H9 (cell line): ENCODE measurements around the gene CARS1. TPM values are rescaled to one million over a fixed set of nuclear protein-coding genes. Genes with fewer than 3 reads are reported as not detected.

Experiments used
- DNase-seq: peaks from one replicate; pipeline ENCODE4 v3.0.0-alpha.2; 2017
- H2AFZ ChIP-seq: one replicate; pipeline ENCODE4 v1.6.1; 2013; ENCODE audit warnings: mild to moderate bottlenecking, low read length, control low read depth, moderate library complexity
- H2AK5ac ChIP-seq: 2 replicates; pipeline ENCODE4 v1.6.1; 2013; ENCODE audit warnings: low read length, control low read depth, mixed read lengths; ENCODE audit not compliant: insufficient read length
- H2BK120ac ChIP-seq: one replicate; pipeline ENCODE4 v1.6.1; 2013; ENCODE audit warnings: low read depth, mild to moderate bottlenecking, low read length, control low read depth, inconsistent platforms; ENCODE audit not compliant: poor library complexity, severe bottlenecking
- H2BK12ac ChIP-seq: 2 replicates; pipeline ENCODE4 v1.6.1; 2013; ENCODE audit warnings: low read length, control low read depth, mixed read lengths, low read depth; ENCODE audit not compliant: insufficient read length
- H2BK15ac ChIP-seq: 2 replicates; pipeline ENCODE4 v1.6.1; 2013; ENCODE audit warnings: low read depth, low read length, control low read depth
- H2BK20ac ChIP-seq: one replicate; pipeline ENCODE4 v1.6.1; 2013; ENCODE audit warnings: low read depth, mild to moderate bottlenecking, low read length, control low read depth, inconsistent platforms; ENCODE audit not compliant: poor library complexity, severe bottlenecking
- H2BK5ac ChIP-seq: 2 replicates; pipeline ENCODE4 v1.6.1; 2013; ENCODE audit warnings: low read length, control low read depth, mixed read lengths; ENCODE audit not compliant: insufficient read length
- H3K14ac ChIP-seq: 2 replicates; pipeline ENCODE4 v1.6.1; 2013; ENCODE audit warnings: low read length, control low read depth; ENCODE audit not compliant: insufficient read depth
- H3K18ac ChIP-seq: 2 replicates; pipeline ENCODE4 v1.6.1; 2013; ENCODE audit warnings: low read depth, mild to moderate bottlenecking, mixed read lengths, low read length, control low read depth; ENCODE audit not compliant: insufficient read length
- H3K23ac ChIP-seq: 2 replicates; pipeline ENCODE4 v1.6.1; 2013; ENCODE audit warnings: low read length, control low read depth, mixed read lengths, low read depth; ENCODE audit not compliant: insufficient read length
- H3K23me2 ChIP-seq: 2 replicates; pipeline ENCODE4 v1.6.1; 2013; ENCODE audit warnings: low read depth, mild to moderate bottlenecking, mixed read lengths, low read length, control low read depth; ENCODE audit not compliant: insufficient read length, poor library complexity, severe bottlenecking
- H3K27ac ChIP-seq: 2 replicates; pipeline ENCODE4 v1.5.1; 2013; ENCODE audit warnings: low read length, control low read depth, mixed read lengths, low read depth; ENCODE audit not compliant: insufficient read length
- H3K27me3 ChIP-seq: 2 replicates; pipeline ENCODE4 v1.6.1; 2013; ENCODE audit warnings: low read length, control low read depth, inconsistent platforms; ENCODE audit not compliant: insufficient read depth
- H3K4ac ChIP-seq: 2 replicates; pipeline ENCODE4 v1.6.1; 2013; ENCODE audit warnings: low read depth, mild to moderate bottlenecking, control low read depth, inconsistent platforms, low read length, moderate library complexity
- H3K4me1 ChIP-seq: 2 replicates; pipeline ENCODE4 v1.6.1; 2013; ENCODE audit warnings: low read length, control low read depth, inconsistent platforms; ENCODE audit not compliant: insufficient read depth
- H3K4me2 ChIP-seq: 2 replicates; pipeline ENCODE4 v1.6.1; 2013; ENCODE audit warnings: low read length, control low read depth, mixed read lengths; ENCODE audit not compliant: insufficient read length, insufficient read depth
- H3K56ac ChIP-seq: 2 replicates; pipeline ENCODE4 v1.6.1; 2013; ENCODE audit warnings: low read depth, mild to moderate bottlenecking, mixed read lengths, low read length, control low read depth; ENCODE audit not compliant: insufficient read length
- H3K79me1 ChIP-seq: 2 replicates; pipeline ENCODE4 v1.6.1; 2013; ENCODE audit warnings: low read depth, mild to moderate bottlenecking, moderate library complexity, low read length, control low read depth, inconsistent platforms; ENCODE audit not compliant: insufficient read depth, poor library complexity, severe bottlenecking
- H3K79me2 ChIP-seq: 2 replicates; pipeline ENCODE4 v1.6.1; 2013; ENCODE audit warnings: low read length, control low read depth, inconsistent platforms; ENCODE audit not compliant: insufficient read depth
- H3K9ac ChIP-seq: 2 replicates; pipeline ENCODE4 v1.6.1; 2013; ENCODE audit warnings: low read length, control low read depth, mixed read lengths; ENCODE audit not compliant: insufficient read length; ENCODE audit errors: extremely low read depth
- H3K9me3 ChIP-seq: one replicate; pipeline ENCODE4 v1.6.1; 2013; ENCODE audit warnings: low read depth, low read length, inconsistent platforms; ENCODE audit not compliant: control insufficient read depth
- H3T11ph ChIP-seq: one replicate; pipeline ENCODE4 v1.6.1; 2013; ENCODE audit warnings: mild to moderate bottlenecking, low read length, control low read depth, inconsistent platforms
- H4K20me1 ChIP-seq: one replicate; pipeline ENCODE4 v1.6.1; 2013; ENCODE audit not compliant: control insufficient read depth, insufficient read length, insufficient read depth
- H4K5ac ChIP-seq: 2 replicates; pipeline ENCODE4 v1.6.1; 2013; ENCODE audit warnings: low read depth, mild to moderate bottlenecking, mixed read lengths, low read length, control low read depth; ENCODE audit not compliant: insufficient read length
- H4K8ac ChIP-seq: replicated peaks from 2 replicates; pipeline ENCODE4 v1.6.1; 2013; ENCODE audit warnings: low read length, control low read depth, mixed read lengths, low read depth; ENCODE audit not compliant: insufficient read length
- H4K91ac ChIP-seq: 2 replicates; pipeline ENCODE4 v1.6.1; 2013; ENCODE audit warnings: low read depth, mild to moderate bottlenecking, moderate library complexity, mixed read lengths, low read length, control low read depth; ENCODE audit not compliant: insufficient read length
- H3K27ac Mint-ChIP-seq, 3 experiments: 2 replicates in 2 of 3; 3 replicates in 1 of 3; pipeline ENCODE4 v1.8.0; 2020 to 2021; ENCODE audit warnings: mixed read lengths in 3 of 3, mild to moderate bottlenecking in 1 of 3, moderate library complexity in 1 of 3
- H3K27me3 Mint-ChIP-seq: 2 replicates; pipeline ENCODE4 v1.8.0; 2021; ENCODE audit warnings: low read depth, mild to moderate bottlenecking, moderate library complexity, mixed read lengths
- H3K36me3 Mint-ChIP-seq, 3 experiments: 2 replicates in 2 of 3; 3 replicates in 1 of 3; pipeline ENCODE4 v1.8.0; 2020 to 2021; ENCODE audit warnings: low read depth in 3 of 3, mixed read lengths in 3 of 3; ENCODE audit not compliant: insufficient read depth in 1 of 3
- H3K4me1 Mint-ChIP-seq, 2 experiments: 2 replicates each; pipeline ENCODE4 v1.8.0; 2020; ENCODE audit warnings: mixed read lengths in 2 of 2
- H3K4me3 Mint-ChIP-seq, 2 experiments: 2 replicates in 1 of 2; 3 replicates in 1 of 2; pipeline ENCODE4 v1.8.0; 2020 to 2021; ENCODE audit warnings: mild to moderate bottlenecking in 2 of 2, mixed read lengths in 2 of 2, moderate library complexity in 1 of 2
- H3K9me3 Mint-ChIP-seq, 2 experiments: 2 replicates in 1 of 2; 3 replicates in 1 of 2; pipeline ENCODE4 v1.8.0; 2020; ENCODE audit warnings: mild to moderate bottlenecking in 2 of 2, mixed read lengths in 2 of 2, moderate library complexity in 1 of 2
- CTCF ChIP-seq: fragments of 200-600 bp; sonication (generic); conservative IDR thresholded peaks from 3 replicates; pipeline ENCODE4 v1.8.0; 2021; ENCODE audit warnings: antibody characterized with exemption, mild to moderate bottlenecking
- WGBS: extraction: QIAGEN DNeasy Blood & Tissue Kit; methylation state at CpG from one replicate; pipeline ENCODE4 v1.1.7; 2013; ENCODE audit warnings: missing lambda C conversion rate, low lambda C conversion rate, mixed read lengths; ENCODE audit not compliant: insufficient read length; ENCODE audit errors: extremely low coverage; 5-methylcytosine and 5-hydroxymethylcytosine counted together
- total RNA-seq: library from RNA; stranded (reverse); gene quantifications from 2 replicates; pipeline ENCODE4 v1.2.1, GENCODE V29; 2021

Gene CARS1
- total RNA-seq, 1 experiment from 2014 or later: 92.3 TPM

- no CpG with 5 or more reads among the region's 6 CpGs for WGBS
Observed at GRCh38 chr11:3081386-3081751, 24.1 kb upstream of the CARS1 start.

More at GRCh38 chr11:3081386-3081751, 24.1 kb upstream of the CARS1 start:
- H3K27me3 Mint-ChIP-seq: peaks cover 12% of the 10 kb centered on the region
- H3K4ac ChIP-seq: no peak overlapping the region
- no peak overlapping the region for H3K9ac ChIP-seq
- no peak overlapping the region for H2BK20ac ChIP-seq
- no peaks in the 10 kb centered on the region for H3K9me3 ChIP-seq
- no peak overlapping the region for H4K91ac ChIP-seq
- no peak for DNase-seq
- no peak overlapping the region for H4K5ac ChIP-seq
- H3K79me1 ChIP-seq: no peaks in the 10 kb centered on the region
- no peak overlapping the region for H3K14ac ChIP-seq
- no peak overlapping the region for H3K18ac ChIP-seq
- H3K27ac Mint-ChIP-seq: no peak overlapping the region
- H2AK5ac ChIP-seq: no peak overlapping the region
- H2BK120ac ChIP-seq: no peak overlapping the region
- no peak overlapping the region for H2BK12ac ChIP-seq
- H3K36me3 Mint-ChIP-seq: no peaks in the 10 kb centered on the region
- H3K27ac ChIP-seq: no peak overlapping the region
- TF ChIP-seq CTCF: no peak
- no peak overlapping the region for H2AFZ ChIP-seq
- H2BK15ac ChIP-seq: no peak overlapping the region
- no peak overlapping the region for H3K23ac ChIP-seq
- no peak overlapping the region for H2BK5ac ChIP-seq
- H3K23me2 ChIP-seq: no peaks in the 10 kb centered on the region
- H3K27me3 ChIP-seq: no peaks in the 10 kb centered on the region
- H3K9me3 Mint-ChIP-seq: peaks cover 0 to 3% of the 10 kb centered on the region in 2 experiments; a peak in 2 of 5 replicates
- no peak overlapping the region for H3K56ac ChIP-seq
- peaks cover 0 to 2% of the 10 kb centered on the region in 2 experiments; a peak in 1 of 4 replicates for H3K4me1 Mint-ChIP-seq
- H3T11ph ChIP-seq: no peak overlapping the region
- no peak overlapping the region for H3K4me2 ChIP-seq
- H4K20me1 ChIP-seq: no peaks in the 10 kb centered on the region
- H4K8ac ChIP-seq: no peak overlapping the region
- no peaks in the 10 kb centered on the region for H3K79me2 ChIP-seq
- no peaks in the 10 kb centered on the region for H3K4me1 ChIP-seq
- no peak overlapping the region for H3K4me3 Mint-ChIP-seq
